ENCODE results near the gene SLC39A1. TPM values are rescaled to one million over a fixed set of nuclear protein-coding genes. Genes with fewer than 3 reads are reported as not detected.

Gene SLC39A1
- total RNA-seq, 1 donor from 2014 or later, result 109 TPM

DNA sequence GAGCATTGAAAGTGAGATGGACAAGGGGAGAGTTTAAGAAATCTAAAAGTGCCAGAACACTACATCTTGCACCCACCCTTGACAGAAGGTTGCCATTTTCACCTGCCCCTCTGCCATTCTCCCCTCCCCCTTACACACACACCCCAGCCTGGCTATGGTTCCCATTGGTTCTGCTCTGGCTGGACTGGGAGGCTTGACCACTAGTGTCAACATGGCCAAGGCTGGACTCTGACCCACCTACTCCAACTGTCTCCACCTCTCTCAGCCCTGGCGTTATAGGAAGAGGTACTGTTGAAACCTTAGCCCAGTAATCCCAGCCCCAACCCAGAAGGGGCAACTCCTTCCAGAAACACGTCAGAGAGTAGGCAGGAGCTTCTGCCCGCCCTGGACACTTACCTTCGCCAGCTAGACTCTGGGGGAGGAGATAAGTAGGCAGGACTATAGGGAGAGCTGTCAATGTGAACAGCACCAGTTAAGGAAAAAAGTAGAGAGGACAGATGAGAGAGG, 9.4 kb downstream of the SLC39A1 start:
- DNase-seq (ENCODE audit: extremely low read depth, low read depth, low spot score), result no peak

- no peak for DNase-seq (ENCODE audit: extremely low read depth, low read depth, low spot score)
These were observed 11.5 kb downstream of the SLC39A1 start for GRCh38 chr1:153951801-153952200.

- no peak for DNase-seq (ENCODE audit: extremely low read depth, low read depth, low spot score)
These were observed 12.2 kb downstream of the SLC39A1 start for GRCh38 chr1:153951183-153951582.

DNA sequence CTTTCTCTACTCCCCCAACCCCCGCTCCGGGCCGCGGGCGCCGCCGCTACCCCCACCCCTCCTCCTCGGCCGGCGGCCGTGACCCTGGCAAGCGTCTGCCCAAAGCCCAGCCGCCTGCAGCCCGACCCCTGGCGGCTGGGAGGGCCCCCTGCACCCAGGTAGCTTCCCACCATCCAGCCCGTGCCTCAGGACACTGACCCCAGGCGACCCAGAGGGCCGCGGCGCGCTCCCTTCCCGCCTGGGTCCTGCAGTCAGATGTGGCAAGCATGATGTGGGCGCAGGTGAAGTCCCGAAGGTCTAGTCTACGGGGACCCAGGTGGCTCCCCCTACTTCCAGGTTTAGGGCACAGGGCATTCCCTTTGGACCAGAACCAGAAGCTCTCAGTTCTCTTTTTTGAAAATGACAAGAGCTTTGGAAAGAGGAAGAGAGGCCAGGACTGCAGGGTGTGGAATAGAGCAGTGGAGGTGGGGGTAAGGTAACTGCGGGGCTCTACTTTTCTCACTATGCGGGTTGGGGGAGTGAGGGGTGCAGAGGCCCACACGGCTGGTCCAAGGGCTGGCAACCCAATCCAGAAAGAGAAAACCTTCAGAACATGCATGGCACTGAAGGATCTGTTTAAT, 16.6 kb downstream of the SLC39A1 start, which contains the start of gene DENND4B:
Gene DENND4B (minus strand): TSS at position 97 of the 620 bp plus-strand sequence. CDS start 2,344 bp downstream, outside the sequence.
- no peak for DNase-seq (ENCODE audit: extremely low read depth, low read depth, low spot score)

DNA sequence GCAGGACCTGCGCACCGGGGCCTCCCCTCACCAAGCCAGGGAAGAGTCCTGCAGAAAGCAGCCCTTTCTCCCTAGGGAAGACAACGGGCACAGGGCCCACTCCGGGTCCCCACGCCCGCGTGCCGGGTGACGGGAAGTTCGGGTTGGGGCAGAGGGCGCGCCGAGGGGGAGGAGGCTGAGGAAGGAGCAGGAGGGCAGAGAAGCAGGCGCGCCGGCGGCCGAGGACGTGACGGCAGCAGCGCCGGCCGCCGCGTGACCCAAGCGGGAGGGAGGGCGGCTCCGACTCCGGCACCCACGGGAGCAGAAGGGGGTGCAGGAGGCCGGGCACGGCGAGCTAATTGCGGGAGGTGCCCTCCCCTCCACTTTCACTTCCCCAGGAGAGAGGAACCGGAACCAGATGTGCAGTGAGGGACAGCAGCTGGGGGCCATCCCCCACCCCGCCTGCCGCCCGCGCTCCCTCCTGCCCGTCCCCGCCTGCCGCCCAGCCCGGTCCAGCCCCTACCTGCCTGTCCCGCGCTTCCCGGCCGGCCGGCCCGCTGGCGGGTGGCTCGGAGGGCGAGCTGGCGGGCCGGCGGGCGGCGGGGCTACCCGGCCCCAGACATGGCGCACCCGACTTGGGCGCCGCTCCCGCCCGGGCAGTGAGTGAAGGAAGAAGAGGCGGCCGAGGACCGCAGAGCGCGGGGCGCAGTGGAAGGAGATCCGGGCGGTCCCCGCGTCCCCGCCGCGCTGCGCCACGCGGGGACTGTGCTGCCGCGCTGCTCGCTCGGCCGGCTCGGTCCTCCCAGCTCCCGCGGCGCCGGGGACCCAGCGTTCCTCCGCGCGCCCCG, 17.3 kb downstream of the SLC39A1 start:
- no peak for DNase-seq (ENCODE audit: extremely low read depth, low read depth, low spot score)

DNA sequence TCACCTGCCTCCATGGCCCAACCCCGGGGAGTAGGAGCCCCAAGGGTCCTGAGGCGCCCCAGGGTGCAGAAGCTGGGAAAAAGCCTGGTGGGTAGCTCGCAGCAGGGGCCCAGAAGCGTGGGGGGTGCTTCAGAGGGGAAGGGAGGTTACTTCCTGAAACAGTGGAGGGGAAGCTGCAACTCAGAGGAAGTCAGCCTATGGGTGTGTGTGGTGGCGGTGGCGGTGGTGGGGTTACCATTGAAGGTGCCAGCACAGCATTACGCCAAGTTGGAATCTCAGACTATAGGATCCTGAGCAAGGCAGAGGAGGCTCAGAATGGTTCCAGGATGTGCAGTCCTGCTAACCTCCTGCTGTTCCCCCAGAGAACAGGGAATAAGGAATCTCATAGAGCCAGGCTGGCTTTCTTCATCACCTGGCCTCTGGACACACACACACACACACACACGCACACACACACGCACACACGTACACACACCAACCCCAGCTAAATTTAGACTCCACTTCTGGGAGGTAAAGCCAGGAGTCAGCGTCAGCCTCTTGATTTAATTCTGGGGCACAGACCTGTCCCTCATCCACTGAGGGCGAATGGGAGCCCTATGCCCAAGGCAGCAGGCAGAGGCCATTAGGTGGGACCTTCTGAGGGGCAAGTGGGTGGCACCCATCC, 18.1 kb downstream of the SLC39A1 start:
- DNase-seq (ENCODE audit: extremely low read depth, low read depth, low spot score), result no peak

DNA sequence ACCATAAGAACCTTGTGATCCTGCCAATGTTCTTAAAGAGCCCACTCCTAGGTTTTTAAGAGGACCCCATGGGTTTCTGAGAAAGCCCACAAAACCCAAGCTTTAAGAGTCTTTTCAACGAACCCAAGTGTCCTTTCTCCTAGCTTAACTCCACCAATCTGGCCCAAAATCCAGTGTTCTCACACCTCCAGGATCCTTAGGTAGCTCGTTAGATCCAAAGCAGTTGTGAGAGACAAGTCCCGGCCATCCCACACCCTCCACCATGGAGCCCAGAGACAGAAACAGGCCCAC, 18.6 kb downstream of the SLC39A1 start:
- DNase-seq (ENCODE audit: extremely low read depth, low read depth, low spot score), result no peak

- no peak for DNase-seq (ENCODE audit: extremely low read depth, low read depth, low spot score)
These were observed 19.1 kb downstream of the SLC39A1 start for GRCh38 chr1:153944005-153944826.

DNA sequence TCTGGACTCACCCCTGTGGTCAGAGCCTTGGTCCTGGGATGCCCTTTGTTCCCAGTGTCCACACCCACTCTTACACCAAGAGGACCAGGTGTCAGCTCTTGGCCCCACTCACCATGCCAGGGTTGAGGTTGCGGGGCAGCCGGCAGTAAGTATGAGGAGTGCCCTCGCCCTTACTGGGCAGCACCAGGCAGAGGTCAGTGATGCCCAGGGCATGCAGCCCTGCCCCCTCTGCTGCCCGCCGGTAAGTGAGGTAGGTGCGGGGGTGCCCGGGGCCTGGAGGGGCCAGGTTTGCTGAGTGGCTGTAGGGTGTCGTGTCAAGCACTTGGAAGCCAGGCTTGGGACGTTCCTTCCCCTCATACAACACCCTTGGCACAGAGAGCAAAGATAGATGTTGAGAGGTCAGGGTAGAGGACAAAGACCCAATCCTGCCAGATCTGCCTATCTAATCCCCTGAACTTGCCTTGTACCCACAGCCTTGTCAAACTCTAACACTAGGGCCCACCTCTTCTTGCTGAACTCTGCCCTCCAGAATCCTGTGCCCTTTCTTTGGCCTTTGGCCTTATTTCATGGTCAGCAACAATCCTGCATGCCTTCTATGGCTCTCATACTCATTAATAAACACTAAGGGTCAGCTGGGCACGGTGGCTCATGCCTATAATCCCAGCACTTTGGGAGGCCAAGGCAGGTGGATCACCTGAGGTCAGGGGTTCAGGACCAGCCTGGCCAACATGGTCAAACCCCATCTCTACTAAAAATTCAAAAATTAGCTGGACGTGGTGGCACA, 20.4 kb downstream of the SLC39A1 start:
- no peak for DNase-seq (ENCODE audit: extremely low read depth, low read depth, low spot score)

DNA sequence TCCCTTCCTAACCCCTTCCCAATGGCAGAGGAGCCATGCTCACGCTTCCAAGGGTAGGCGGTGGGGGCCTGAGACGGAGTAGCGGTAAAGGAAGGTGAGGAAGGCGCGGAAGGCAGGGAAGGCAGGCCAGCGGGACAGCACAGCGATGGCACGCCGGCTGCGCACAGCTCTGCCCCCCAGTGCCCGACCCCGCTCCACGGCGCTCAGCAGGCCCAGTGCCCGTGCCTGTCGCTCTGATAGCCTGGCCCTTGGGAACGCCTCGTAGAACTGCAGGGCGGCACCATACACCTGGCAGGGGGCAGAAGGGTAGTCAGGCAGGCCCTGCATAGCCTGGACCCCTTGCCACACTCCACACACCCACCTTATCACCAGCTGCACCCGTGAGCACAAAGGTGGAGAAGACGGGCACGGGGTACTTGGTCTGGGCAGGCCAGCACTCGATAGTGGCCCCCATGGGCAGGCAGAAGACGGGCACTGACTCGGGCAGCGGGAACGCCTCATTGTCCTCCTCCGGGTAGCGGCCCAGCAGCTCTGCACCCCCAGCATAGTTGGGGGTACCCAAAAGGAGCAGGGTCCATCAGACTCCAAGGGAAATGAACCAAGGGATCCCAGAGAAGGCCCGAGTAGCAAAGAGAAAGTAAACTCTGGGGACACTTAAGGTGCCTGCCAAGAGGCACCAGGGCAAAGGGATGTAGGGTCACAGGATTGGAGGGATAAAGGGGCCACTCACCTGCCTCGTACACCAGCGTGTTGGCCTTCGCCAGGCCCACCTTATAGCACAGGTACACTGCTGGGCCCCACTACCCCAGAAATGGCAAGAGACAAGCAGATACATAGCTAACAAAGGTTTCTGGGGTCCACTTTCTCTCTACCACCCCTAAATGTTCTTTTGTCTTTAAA, 21.3 kb downstream of the SLC39A1 start:
- DNase-seq (ENCODE audit: extremely low read depth, low read depth, low spot score), result no peak

DNA sequence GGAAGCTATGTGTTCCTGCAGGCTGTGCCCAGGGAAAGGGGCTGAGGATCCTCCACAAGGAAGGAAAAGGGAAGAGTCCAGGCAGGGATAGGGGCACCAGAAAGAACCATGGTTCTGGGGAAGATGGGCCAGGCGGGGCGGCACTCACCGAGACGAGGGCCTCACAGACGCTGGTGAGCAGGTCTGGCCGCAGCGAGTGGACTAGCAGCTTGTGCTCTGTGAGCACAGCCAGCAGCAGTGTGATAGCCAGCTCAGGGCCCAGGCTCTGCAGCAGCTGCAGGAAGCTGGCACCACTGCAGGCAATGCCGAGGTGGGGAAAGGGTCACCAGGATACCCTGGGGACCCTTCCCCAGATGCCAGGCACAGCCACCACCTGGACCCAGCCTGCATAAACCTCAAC, 22.6 kb downstream of the SLC39A1 start:
- no peak for DNase-seq (ENCODE audit: extremely low read depth, low read depth, low spot score)

GRCh38 chr1:153939476-153939875, 23.9 kb downstream of the SLC39A1 start:
- DNase-seq (ENCODE audit: extremely low read depth, low read depth, low spot score), result no peak

DNA sequence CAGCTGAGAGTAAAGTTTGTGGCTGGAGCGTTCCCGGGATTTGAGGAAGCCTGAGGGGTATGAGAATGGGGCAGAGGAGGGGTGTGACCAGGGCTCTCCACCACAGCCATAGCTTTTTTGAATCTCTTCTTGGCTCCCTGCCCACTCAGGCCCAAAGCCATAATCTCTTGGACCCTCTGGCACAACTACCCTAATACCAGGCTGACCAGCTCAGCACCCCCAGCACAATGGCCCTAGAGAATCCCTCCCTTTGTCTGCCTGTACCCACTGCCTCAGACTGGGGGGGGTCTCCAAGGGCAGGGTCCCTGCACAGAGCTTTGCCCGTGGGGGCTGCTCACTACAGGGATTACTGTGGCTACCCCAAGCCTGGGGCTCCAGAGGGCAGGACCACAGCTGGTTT, 24.3 kb downstream of the SLC39A1 start:
- DNase-seq (ENCODE audit: extremely low read depth, low read depth, low spot score), result no peak

GRCh38 chr1:153937331-153937730, 26.0 kb downstream of the SLC39A1 start:
- no peak for DNase-seq (ENCODE audit: extremely low read depth, low read depth, low spot score)

- no peak for DNase-seq (ENCODE audit: extremely low read depth, low read depth, low spot score)
These were observed 27.1 kb downstream of the SLC39A1 start for GRCh38 chr1:153936011-153936802.

DNA sequence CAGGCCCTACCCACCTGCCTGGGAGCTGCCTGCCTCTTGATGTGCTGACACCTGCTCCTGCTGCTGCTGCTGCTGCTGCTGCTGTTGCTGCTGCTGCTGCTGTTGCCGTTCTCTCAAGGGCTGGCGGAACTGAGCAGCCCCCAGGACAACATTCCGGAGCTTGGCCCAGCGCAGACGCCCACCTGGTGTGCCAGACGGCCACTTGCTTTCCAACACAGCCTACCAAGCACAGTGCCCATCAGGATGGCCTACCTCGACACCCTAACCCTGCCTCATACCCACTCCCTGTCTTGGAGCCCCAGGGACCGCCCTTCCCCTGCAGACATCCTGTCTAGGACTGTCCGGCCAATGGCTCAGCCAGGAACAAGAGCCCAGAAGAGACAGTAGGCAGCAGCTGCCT, 28.6 kb downstream of the SLC39A1 start:
- no peak for DNase-seq (ENCODE audit: extremely low read depth, low read depth, low spot score)

GRCh38 chr1:153933955-153934354, 29.4 kb downstream of the SLC39A1 start:
- no peak for DNase-seq (ENCODE audit: extremely low read depth, low read depth, low spot score)

- no peak for DNase-seq (ENCODE audit: extremely low read depth, low read depth, low spot score)
These were observed 29.9 kb downstream of the SLC39A1 start for GRCh38 chr1:153933430-153933829.
